ENCODE measurements around the gene PCYT1A. TPM values are rescaled to one million over a fixed set of nuclear protein-coding genes. Genes with fewer than 3 reads are reported as not detected.
A peak's percentile ranks its signal among the peaks of the same experiment; 100 is the strongest.

PCYT1A gene
- total and polyA plus RNA-seq, 2 donors (not counting 3 experiments of a cell fraction or from before 2014, with no cell fraction given): 50.3 to 65.5 TPM

DNA sequence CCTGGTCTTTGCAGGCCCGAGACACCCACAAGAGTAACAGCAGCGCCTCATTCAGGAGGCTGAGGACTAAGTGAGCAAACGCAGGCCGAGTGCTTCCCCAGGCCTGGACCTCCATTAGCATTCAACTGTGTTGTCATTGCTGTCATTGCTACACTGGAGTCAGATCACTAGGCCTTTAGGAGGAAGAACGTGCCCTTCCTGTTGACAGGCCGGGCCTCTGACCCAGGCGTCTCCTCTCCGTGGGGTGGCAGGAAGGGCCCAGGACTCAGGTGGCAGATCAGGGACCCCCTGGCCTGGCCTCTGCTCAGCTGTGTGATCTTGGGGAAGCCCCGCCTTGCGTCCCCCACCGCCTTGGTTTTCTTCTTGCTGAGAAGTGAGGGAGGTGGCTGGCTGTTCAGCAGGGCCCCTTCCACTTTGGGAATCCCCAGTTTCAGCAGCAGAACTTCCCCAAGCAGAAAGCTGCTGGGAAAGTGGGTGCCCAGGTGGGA lies 95.4 kb downstream of the PCYT1A start:
- Histone ChIP-seq H3K79me2 (ENCODE audit: control insufficient read depth, insufficient read depth, low read length) (no peaks in the 10 kb centered on the region), H3K4me1 (ENCODE audit: control insufficient read depth, extremely low read depth, insufficient read depth, low read length) (no peaks in the 10 kb centered on the region), H2AFZ (ENCODE audit: low read depth, low read length) (no peak overlapping the region), H3K27me3 (ENCODE audit: control insufficient read depth in 2 of 2, insufficient read depth in 2 of 2, low read length in 2 of 2) (no peaks in the 10 kb centered on the region), H3K9me3 (replicated peaks; ENCODE audit: control insufficient read depth, insufficient read depth, low read length) (no peaks in the 10 kb centered on the region), H4K20me1 (replicated peaks; ENCODE audit: control insufficient read depth, extremely low read depth, insufficient read depth, low read length) (no peaks in the 10 kb centered on the region), H3K9ac (replicated peaks; ENCODE audit: extremely low read depth, insufficient read depth, low read length) (no peak overlapping the region), H3K9me1 (replicated peaks; ENCODE audit: control insufficient read depth, extremely low read depth, insufficient read depth, low read length) (no peaks in the 10 kb centered on the region), H3K36me3 (ENCODE audit: control insufficient read depth in 2 of 2, extremely low read depth in 1 of 2, insufficient read depth in 2 of 2, low read length in 2 of 2) (no peaks in the 10 kb centered on the region), H3K4me3 (replicated peaks in 1 of 3; ENCODE audit: insufficient read depth in 1 of 3, low read depth in 1 of 3, low read length in 3 of 3) (no peak overlapping the region), H3K4me2 (ENCODE audit: insufficient read depth, low read length) (no peak overlapping the region), H3K27ac (ENCODE audit: insufficient read depth, low read depth, low read length) (no peak overlapping the region)
- BruUV-seq (replicated peaks): no TSS peak
- DNase-seq (ENCODE audit: low read depth, low spot score) (no peak), FAIRE-seq (no peak)
- CTCF ChIA-PET: interaction anchor here (3.1 kb wide), 1 partner anchor 119 kb away, joined by 20 read pairs; no protein-coding TSS in a partner anchor
- POLR2A ChIA-PET: no interaction called here
- TF ChIP-seq GATA2 (IDR thresholded peaks at IDR 0.05; ENCODE audit: insufficient read depth, insufficient read length, low read depth, low read length) (no peak), MYC (IDR thresholded peaks at IDR 0.05; ENCODE audit: low read depth, low read length) (no peak), POLR2AphosphoS5 (IDR thresholded peaks at IDR 0.05; ENCODE audit: insufficient read depth, low read depth, low read length) (no peak)
- intact Hi-C loops (cut with micrococcal nuclease): no loop called here
- dilution Hi-C loops (cut with MboI; ENCODE audit: extremely low pct_ligation_motif_present, low sequenced_read_pairs): no loop called here

GRCh38 chr3:196189566-196190347 lies 97.8 kb downstream of the PCYT1A start:
- no peaks in the 10 kb centered on the region for H3K36me3 ChIP-seq (ENCODE audit: control insufficient read depth in 2 of 2, extremely low read depth in 1 of 2, insufficient read depth in 2 of 2, low read length in 2 of 2)
- H3K4me1 ChIP-seq (ENCODE audit: control insufficient read depth, extremely low read depth, insufficient read depth, low read length): no peaks in the 10 kb centered on the region
- intact Hi-C loops (cut with micrococcal nuclease) (no loop called here), dilution Hi-C loops (cut with MboI; ENCODE audit: extremely low pct_ligation_motif_present, low sequenced_read_pairs) (no loop called here)
- DNase-seq (ENCODE audit: low read depth, low spot score) (no peak), FAIRE-seq (no peak)
- H3K27ac ChIP-seq (ENCODE audit: insufficient read depth, low read depth, low read length): no peak overlapping the region
- no TSS peak for BruUV-seq (replicated peaks)
- TF ChIP-seq MAX (IDR thresholded peaks at IDR 0.05; ENCODE audit: insufficient read depth, insufficient read length) (no peak), EZH2 (IDR thresholded peaks at IDR 0.05; ENCODE audit: borderline replicate concordance, low read depth, low read length, severe bottlenecking) (no peak), FOS (IDR thresholded peaks at IDR 0.05; ENCODE audit: borderline replicate concordance, insufficient read depth, low read length) (no peak), POLR2AphosphoS5 (IDR thresholded peaks at IDR 0.05; ENCODE audit: insufficient read depth, low read depth, low read length) (no peak), MYC (IDR thresholded peaks at IDR 0.05; ENCODE audit: low read depth, low read length) (no peak), JUN (IDR thresholded peaks at IDR 0.05; ENCODE audit: borderline replicate concordance, insufficient read depth, insufficient read length, low read depth) (no peak), CTCF (IDR thresholded peaks at IDR 0.05; ENCODE audit: extremely low read depth in 1 of 2, insufficient read depth in 1 of 2, low read depth in 1 of 2, low read length in 2 of 2) (no peak), POLR2A (IDR thresholded peaks at IDR 0.05; ENCODE audit: low read depth, low read length) (no peak), GATA2 (IDR thresholded peaks at IDR 0.05; ENCODE audit: insufficient read depth, insufficient read length, low read depth, low read length) (no peak)
- H3K9me3 ChIP-seq (replicated peaks; ENCODE audit: control insufficient read depth, insufficient read depth, low read length): no peaks in the 10 kb centered on the region
- H3K27me3 ChIP-seq (ENCODE audit: control insufficient read depth in 2 of 2, insufficient read depth in 2 of 2, low read length in 2 of 2): no peaks in the 10 kb centered on the region
- H3K9ac ChIP-seq (replicated peaks; ENCODE audit: extremely low read depth, insufficient read depth, low read length): no peak overlapping the region
- H3K4me3 ChIP-seq (replicated peaks in 1 of 3; ENCODE audit: insufficient read depth in 1 of 3, low read depth in 1 of 3, low read length in 3 of 3): no peak overlapping the region
- no peaks in the 10 kb centered on the region for H3K79me2 ChIP-seq (ENCODE audit: control insufficient read depth, insufficient read depth, low read length)
- H4K20me1 ChIP-seq (replicated peaks; ENCODE audit: control insufficient read depth, extremely low read depth, insufficient read depth, low read length): no peaks in the 10 kb centered on the region
- ChIA-PET POLR2A (no interaction called here), CTCF (interaction anchor here (0.8 to 1.2 kb wide), 2 partner anchors 9 to 116 kb away, joined by 3 read pairs; no protein-coding TSS in a partner anchor)
- H3K4me2 ChIP-seq (ENCODE audit: insufficient read depth, low read length): no peak overlapping the region
- no peaks in the 10 kb centered on the region for H3K9me1 ChIP-seq (replicated peaks; ENCODE audit: control insufficient read depth, extremely low read depth, insufficient read depth, low read length)
- peak overlapping the region; percentile 54 for H2AFZ ChIP-seq (ENCODE audit: low read depth, low read length)
